Progenitor cell of endocrine pancreas (in vitro differentiated cells): ENCODE measurements around the gene MUTYH. TPM values are rescaled to one million over a fixed set of nuclear protein-coding genes. Genes with fewer than 3 reads are reported as not detected.

Experiments used
- DNase-seq: peaks from one replicate; pipeline ENCODE4 v3.0.0; 2021; ENCODE audit warnings: low spot score; ENCODE audit not compliant: unreplicated experiment
- H3K27ac Mint-ChIP-seq: 2 replicates; pipeline ENCODE4 v1.8.0; 2021; ENCODE audit warnings: mild to moderate bottlenecking, moderate library complexity, mixed read lengths
- H3K27me3 Mint-ChIP-seq: 2 replicates; pipeline ENCODE4 v1.8.0; 2021; ENCODE audit warnings: mixed read lengths
- H3K36me3 Mint-ChIP-seq: 2 replicates; pipeline ENCODE4 v1.8.0; 2022; ENCODE audit warnings: mixed read lengths; ENCODE audit not compliant: insufficient read depth
- H3K4me1 Mint-ChIP-seq: 2 replicates; pipeline ENCODE4 v1.8.0; 2021; ENCODE audit warnings: low read depth, mixed read lengths
- H3K4me3 Mint-ChIP-seq: 2 replicates; pipeline ENCODE4 v1.8.0; 2021; ENCODE audit warnings: low read depth, mild to moderate bottlenecking, moderate library complexity, mixed read lengths
- H3K9me3 Mint-ChIP-seq: 2 replicates; pipeline ENCODE4 v1.8.0; 2021; ENCODE audit warnings: low read depth, mixed read lengths
- total RNA-seq: library from RNA; stranded (reverse); gene quantifications from 2 replicates; pipeline ENCODE4 v1.2.1, GENCODE V29; 2021
- TF ChIP-seq, protein P1 (sequence below): fragments of 200-600 bp; sonication (generic); IDR thresholded peaks from one replicate; pipeline ENCODE4 v1.5.0; 2021; ENCODE audit warnings: antibody characterized with exemption, mild to moderate bottlenecking; ENCODE audit not compliant: unreplicated experiment

MUTYH gene
- total RNA-seq, 1 donor from 2014 or later, result 59.3 TPM

DNA sequence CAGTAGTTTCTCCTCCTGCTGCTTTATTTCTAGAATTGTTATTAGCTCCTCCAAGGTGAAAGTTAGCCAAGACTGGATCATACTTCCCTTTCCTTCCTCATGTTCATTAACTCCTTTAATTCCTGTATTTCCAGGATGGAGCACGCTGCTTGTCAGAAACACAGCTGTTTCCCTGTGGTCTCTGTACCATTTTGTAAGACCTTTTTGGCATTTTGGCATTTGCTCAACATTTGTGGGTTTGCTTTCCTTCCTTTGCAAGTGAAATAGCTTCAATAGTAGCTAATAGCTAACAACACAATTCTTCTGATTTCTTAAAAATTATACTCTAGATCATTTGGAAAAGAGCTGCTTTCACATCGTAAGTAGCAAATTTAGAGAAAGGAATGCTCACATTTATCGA is 57.9 kb downstream of the MUTYH start:
- Mint-ChIP-seq H3K4me3 (no peak overlapping the region), H3K36me3 (no peaks in the 10 kb centered on the region)

More for the DNA sequence above, 57.9 kb downstream of the MUTYH start:
- H3K27ac Mint-ChIP-seq, result no peak overlapping the region
- H3K4me1 Mint-ChIP-seq, result no peaks in the 10 kb centered on the region
- peaks cover 22% of the 10 kb centered on the region for H3K9me3 Mint-ChIP-seq
- TF ChIP-seq, protein P1, sequence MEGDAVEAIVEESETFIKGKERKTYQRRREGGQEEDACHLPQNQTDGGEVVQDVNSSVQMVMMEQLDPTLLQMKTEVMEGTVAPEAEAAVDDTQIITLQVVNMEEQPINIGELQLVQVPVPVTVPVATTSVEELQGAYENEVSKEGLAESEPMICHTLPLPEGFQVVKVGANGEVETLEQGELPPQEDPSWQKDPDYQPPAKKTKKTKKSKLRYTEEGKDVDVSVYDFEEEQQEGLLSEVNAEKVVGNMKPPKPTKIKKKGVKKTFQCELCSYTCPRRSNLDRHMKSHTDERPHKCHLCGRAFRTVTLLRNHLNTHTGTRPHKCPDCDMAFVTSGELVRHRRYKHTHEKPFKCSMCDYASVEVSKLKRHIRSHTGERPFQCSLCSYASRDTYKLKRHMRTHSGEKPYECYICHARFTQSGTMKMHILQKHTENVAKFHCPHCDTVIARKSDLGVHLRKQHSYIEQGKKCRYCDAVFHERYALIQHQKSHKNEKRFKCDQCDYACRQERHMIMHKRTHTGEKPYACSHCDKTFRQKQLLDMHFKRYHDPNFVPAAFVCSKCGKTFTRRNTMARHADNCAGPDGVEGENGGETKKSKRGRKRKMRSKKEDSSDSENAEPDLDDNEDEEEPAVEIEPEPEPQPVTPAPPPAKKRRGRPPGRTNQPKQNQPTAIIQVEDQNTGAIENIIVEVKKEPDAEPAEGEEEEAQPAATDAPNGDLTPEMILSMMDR, result no peak
- no peaks in the 10 kb centered on the region for H3K27me3 Mint-ChIP-seq
- no peak for DNase-seq

Other genes with a start within 250 kb of the MUTYH start
- 8.5 and 9.2 TPM in 2 replicates for gene ZSWIM5, start 133.8 kb downstream of the MUTYH start, total RNA-seq
- gene HPDL, start 13.5 kb downstream of the MUTYH start, total RNA-seq, result 2.4 and 3.6 TPM in 2 replicates
- gene TOE1, start 270 bp downstream of the MUTYH start, total RNA-seq, result 11.7 and 12.3 TPM in 2 replicates
- gene TESK2, start 150.7 kb upstream of the MUTYH start, total RNA-seq, result 9.4 and 9.5 TPM in 2 replicates
- gene CCDC163, start 159.6 kb upstream of the MUTYH start, total RNA-seq, result 2.6 and 2.8 TPM in 2 replicates
- gene MMACHC, start 159.9 kb upstream of the MUTYH start, total RNA-seq, result 10.0 and 11.3 TPM in 2 replicates
- gene PRDX1, start 181.4 kb upstream of the MUTYH start, total RNA-seq, result 308 and 331 TPM in 2 replicates
- gene AKR1A1, start 210.4 kb upstream of the MUTYH start, total RNA-seq, result 213 and 214 TPM in 2 replicates
- 250 and 258 TPM in 2 replicates for gene NASP, start 243.6 kb upstream of the MUTYH start, total RNA-seq